Stimulated activated CD4-positive, alpha-beta T cell treated with anti-CD3 and anti-CD28 coated beads, Interleukin-2, amount 100 ng/mL, for 4 hours (primary cell): Measurements from ENCODE around the gene PRSS23.
"Not testable (repeated sequence)": the region's sequence is repeated elsewhere in the genome, so short reads cannot be mapped to it uniquely, and the experiment has no call there.

Source experiments
- DNase-seq: peaks from one replicate; pipeline ENCODE4 v3.0.0-alpha.2; 2020; ENCODE audit warnings: low read depth

PRSS23 gene

DNA sequence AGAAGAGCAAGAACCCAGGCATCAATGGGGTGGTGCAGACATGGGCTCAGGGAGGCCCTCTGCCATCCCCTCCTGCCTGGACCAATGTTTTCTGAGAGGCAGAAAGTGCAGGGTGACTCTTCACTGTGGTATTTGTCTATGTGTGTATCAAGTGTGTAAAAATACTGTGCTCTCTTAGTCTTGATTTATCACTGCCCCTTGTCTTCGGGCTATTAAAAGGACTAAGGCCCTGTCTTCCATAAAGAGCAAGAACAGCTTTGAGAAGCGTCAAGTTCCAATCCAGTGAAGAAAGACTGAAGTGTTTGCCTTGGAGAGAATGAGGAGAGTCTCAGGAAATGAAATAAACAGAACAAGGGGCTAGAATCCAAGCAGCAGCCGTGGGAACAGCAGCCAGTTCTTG is 14.4 kb downstream of the PRSS23 start:
- no peak for DNase-seq

GRCh38 chr11:86815726-86816125 is 15.4 kb downstream of the PRSS23 start:
- DNase-seq: no peak

- no peak for DNase-seq
Measured at GRCh38 chr11:86816251-86816726, 15.9 kb downstream of the PRSS23 start.

DNA sequence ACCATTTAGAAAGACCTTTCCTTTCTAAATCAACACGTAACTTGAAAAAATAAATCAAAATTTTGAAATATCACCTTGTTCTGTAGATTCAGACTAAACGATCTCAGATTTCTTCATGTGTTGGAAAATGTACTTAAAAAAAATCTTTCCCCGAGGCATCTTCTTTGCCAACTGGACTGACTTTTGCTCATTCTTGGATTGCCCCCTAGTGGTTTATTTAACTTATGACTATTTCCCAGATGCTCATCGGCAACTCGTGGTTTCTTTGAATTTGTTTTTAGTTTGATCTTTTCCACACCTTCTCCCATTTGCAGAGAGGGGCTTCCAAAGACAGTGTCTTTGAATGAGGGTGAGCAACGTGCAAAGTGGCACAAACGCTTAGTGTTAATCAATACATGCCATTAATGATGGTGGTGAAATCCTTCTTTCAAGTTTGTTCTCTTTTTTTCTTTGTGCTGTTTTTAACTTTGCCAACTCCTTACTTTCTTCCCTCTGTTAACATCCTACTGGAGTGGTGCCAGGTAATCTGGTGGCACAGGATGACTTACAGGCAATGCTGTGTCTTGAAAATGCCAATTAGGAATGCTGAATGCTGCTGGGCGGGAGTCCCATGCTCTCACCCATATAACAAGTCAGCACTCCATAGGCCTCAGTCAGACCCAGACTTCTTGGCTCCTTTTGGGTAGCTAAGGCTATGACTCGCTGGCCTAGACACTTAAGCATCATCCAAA is 18.3 kb downstream of the PRSS23 start:
- no peak for DNase-seq

DNA sequence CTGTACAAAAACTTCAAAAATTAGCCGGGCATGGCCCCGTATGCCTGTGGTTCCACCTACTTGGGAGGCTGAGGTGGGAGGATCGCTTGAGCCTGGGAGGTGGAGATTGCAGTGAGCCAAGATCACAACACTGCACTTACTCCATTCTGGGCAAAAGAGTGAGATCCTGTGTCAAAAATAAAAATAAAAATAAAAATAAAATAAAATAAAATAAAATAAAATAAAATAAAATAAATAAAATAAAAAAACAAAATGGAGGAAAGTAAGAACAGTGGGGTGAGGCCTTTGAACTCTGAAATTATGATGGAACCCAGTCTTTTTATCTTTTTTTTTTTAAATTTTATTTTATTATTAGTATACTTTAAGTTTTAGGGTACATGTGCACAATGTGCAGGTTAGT is 23.8 kb downstream of the PRSS23 start:
- not testable (repeated sequence) for DNase-seq

- DNase-seq: not testable (repeated sequence)
Measured at GRCh38 chr11:86834376-86834775, 34.0 kb downstream of the PRSS23 start.

DNA sequence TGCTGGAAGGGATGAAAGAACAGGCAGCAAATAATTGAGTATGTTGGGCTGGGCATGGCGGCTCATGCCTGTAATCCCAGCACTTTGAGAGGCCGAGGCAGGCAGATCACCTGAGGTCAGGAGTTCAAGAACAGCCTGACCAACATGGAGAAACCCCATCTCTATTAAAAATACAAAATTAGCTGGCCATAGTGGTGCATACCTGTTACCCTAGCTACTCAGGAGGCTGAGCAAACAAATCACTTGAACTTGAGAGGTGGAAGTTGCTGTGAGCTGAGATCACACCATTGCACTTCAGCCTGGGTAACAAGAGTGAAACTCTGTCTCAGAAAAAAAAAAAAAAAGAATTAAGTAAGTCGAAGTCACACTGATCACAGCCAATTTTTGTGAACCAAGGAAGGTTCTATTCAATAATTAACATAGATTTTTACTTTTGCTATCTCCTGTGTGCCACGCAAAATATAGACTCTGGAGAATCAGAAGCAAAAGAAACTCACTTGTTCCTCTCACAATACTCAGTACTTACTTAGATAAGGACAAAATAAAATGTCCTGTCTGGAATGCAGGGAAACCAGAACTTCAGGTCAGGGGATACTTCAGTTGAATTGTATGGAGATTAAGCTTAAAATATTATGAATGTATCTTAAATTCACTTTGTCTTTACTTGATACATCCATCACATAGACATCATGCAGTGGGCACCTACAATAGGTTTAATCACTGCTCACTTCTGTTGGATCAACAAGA is 44.6 kb downstream of the PRSS23 start:
- not testable (repeated sequence) for DNase-seq

DNA sequence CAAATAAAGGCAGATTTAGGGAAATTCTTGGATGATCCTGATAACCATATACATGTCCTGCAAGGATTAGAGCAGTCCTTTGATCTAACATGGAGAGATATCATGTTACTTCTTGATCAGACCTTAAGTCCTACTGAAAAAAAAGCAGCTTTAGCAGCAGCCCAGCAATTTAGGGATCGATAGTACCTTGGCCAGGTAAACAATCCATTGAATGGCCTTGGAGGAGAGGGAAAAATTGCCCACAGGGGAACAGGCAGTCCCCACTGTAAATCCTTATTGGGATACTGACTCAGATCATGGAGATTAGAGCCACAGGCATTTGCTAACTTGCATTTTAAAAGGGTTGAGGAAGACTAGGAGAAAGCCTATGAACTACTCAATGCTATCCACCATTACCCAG is 47.8 kb downstream of the PRSS23 start:
- DNase-seq: no peak

DNA sequence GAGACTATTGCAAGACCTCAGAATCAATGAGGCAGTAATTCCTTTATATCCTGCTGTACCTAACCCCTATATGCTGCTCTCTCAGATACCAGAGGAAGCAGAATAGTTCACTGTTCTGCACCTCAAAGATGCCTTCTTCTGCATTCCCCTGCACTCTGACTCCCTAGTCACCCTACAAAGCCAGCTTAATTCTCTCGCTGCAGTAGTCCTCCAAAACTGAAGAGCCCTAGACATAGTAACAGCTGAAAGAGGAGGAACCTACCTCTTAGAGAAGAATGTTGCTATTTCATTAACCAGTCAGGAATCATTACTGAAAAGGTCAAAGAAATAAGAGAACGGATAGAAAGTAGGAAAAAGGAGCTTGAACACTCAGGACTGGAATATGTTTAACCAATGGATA is 49.3 kb downstream of the PRSS23 start:
- DNase-seq: no peak
